Thyroid gland (tissue), 4 donors: ENCODE data around the gene N4BP2L2. TPM values are rescaled to one million over a fixed set of nuclear protein-coding genes. Genes with fewer than 3 reads are reported as not detected.

ENCODE experiments used
- DNase-seq, 2 donors: peaks; one replicate each; pipeline ENCODE4 v3.0.0-alpha.2; 2019
- H3K27ac ChIP-seq, 3 donors: fragments of 200-600 bp; sonication (generic); 1 replicate in 2 of 3; 2 replicates in 1 of 3; pipeline ENCODE4 v1.5.1; 2016 to 2019; ENCODE audit warnings: mild to moderate bottlenecking in 1 of 3, moderate library complexity in 1 of 3
- H3K27me3 ChIP-seq: fragments of 200-600 bp; sonication (generic); one replicate; pipeline ENCODE4 v1.5.1; 2019
- H3K36me3 ChIP-seq, 2 donors: fragments of 200-600 bp; sonication (generic); one replicate each; pipeline ENCODE4 v1.5.1; 2016 to 2019
- H3K4me1 ChIP-seq, 2 donors: fragments of 200-600 bp; sonication (generic); one replicate each; pipeline ENCODE4 v1.5.1; 2017 to 2019
- H3K4me3 ChIP-seq, 3 donors: fragments of 200-600 bp; sonication (generic); replicated peaks in 1 of 3; 1 replicate in 2 of 3; 2 replicates in 1 of 3; pipeline ENCODE4 v1.5.1; 2016; ENCODE audit warnings: mild to moderate bottlenecking in 1 of 3
- H3K9me3 ChIP-seq: fragments of 200-600 bp; sonication (generic); one replicate; pipeline ENCODE4 v1.5.1; 2017
- POLR2A ChIP-seq, 2 donors: fragments of 450-650 bp; IDR thresholded peaks; one replicate each; pipeline ENCODE4 v1.6.1; 2017; ENCODE audit warnings: antibody characterized with exemption in 2 of 2, mild to moderate bottlenecking in 2 of 2, moderate library complexity in 1 of 2
- WGBS, 2 donors: methylation state at CpG; one replicate each; pipeline ENCODE4 v1.1.5; 2017; 5-methylcytosine and 5-hydroxymethylcytosine counted together
- intact Hi-C: fragments of 100-400 bp; cut with DNase I; formaldehyde crosslinking; loops from one replicate; pipeline ENCODE4 v1.15.1; 2023
- small RNA-seq: library from RNA; depleted of rRNA; stranded (forward); fragments of <200 nt; gene quantifications from one replicate; pipeline ENCODE3, GENCODE V24; 2016
- total RNA-seq, 4 donors: library from RNA; depleted of rRNA; stranded (reverse); fragments of >200 nt; gene quantifications; one replicate each; pipeline ENCODE4 v1.2.3, GENCODE V29; 2016
- TF ChIP-seq, protein P1 (sequence below), 6 experiments: fragments of 200-600 bp in 3 of 6; fragments of 450-650 bp in 3 of 6; sonication (generic) in 3 of 6; IDR thresholded peaks; one replicate each; pipeline ENCODE4 v1.5.1; 2016 to 2019; ENCODE audit warnings: antibody characterized with exemption in 6 of 6, mild to moderate bottlenecking in 2 of 6, inconsistent platforms in 1 of 6, moderate library complexity in 1 of 6

N4BP2L2 gene
- total RNA-seq, 4 donors from 2014 or later = 267 to 633 (median 382) TPM

GRCh38 chr13:32385410-32385809 lies 153.2 kb downstream of the N4BP2L2 start:
- no peak overlapping the region for H3K27ac ChIP-seq
- TF ChIP-seq POLR2A (IDR thresholded peaks at IDR 0.05) = no peak
- TF ChIP-seq, protein P1, sequence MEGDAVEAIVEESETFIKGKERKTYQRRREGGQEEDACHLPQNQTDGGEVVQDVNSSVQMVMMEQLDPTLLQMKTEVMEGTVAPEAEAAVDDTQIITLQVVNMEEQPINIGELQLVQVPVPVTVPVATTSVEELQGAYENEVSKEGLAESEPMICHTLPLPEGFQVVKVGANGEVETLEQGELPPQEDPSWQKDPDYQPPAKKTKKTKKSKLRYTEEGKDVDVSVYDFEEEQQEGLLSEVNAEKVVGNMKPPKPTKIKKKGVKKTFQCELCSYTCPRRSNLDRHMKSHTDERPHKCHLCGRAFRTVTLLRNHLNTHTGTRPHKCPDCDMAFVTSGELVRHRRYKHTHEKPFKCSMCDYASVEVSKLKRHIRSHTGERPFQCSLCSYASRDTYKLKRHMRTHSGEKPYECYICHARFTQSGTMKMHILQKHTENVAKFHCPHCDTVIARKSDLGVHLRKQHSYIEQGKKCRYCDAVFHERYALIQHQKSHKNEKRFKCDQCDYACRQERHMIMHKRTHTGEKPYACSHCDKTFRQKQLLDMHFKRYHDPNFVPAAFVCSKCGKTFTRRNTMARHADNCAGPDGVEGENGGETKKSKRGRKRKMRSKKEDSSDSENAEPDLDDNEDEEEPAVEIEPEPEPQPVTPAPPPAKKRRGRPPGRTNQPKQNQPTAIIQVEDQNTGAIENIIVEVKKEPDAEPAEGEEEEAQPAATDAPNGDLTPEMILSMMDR (IDR thresholded peaks at IDR 0.05) = no peak
- intact Hi-C loops = loop anchor here (10.0 kb wide), 1 partner anchor 189 kb away; no protein-coding TSS in a partner anchor

GRCh38 chr13:32384702-32385101 lies 153.9 kb downstream of the N4BP2L2 start:
- no peak for TF ChIP-seq POLR2A (IDR thresholded peaks at IDR 0.05)
- TF ChIP-seq, protein P1 (IDR thresholded peaks at IDR 0.05) = no peak
- H3K9me3 ChIP-seq = no peaks in the 10 kb centered on the region
- no peaks in the 10 kb centered on the region for H3K4me1 ChIP-seq
- intact Hi-C loops = loop anchor here (10.0 kb wide), 1 partner anchor 190 kb away; no protein-coding TSS in a partner anchor
- 85 to 88% methylated on average over 2 of the region's 2 CpGs for WGBS, 2 donors
- no peak for DNase-seq
- no peak overlapping the region for H3K27ac ChIP-seq
- H3K36me3 ChIP-seq = no peaks in the 10 kb centered on the region
- no peaks in the 10 kb centered on the region for H3K27me3 ChIP-seq
- H3K4me3 ChIP-seq = no peak overlapping the region

More at GRCh38 chr13:32385410-32385809, 153.2 kb downstream of the N4BP2L2 start:
- Histone ChIP-seq H3K4me3 (no peak overlapping the region), H3K36me3 (no peaks in the 10 kb centered on the region), H3K4me1 (no peaks in the 10 kb centered on the region), H3K27me3 (no peaks in the 10 kb centered on the region), H3K9me3 (no peaks in the 10 kb centered on the region)
- no peak for DNase-seq

DNA sequence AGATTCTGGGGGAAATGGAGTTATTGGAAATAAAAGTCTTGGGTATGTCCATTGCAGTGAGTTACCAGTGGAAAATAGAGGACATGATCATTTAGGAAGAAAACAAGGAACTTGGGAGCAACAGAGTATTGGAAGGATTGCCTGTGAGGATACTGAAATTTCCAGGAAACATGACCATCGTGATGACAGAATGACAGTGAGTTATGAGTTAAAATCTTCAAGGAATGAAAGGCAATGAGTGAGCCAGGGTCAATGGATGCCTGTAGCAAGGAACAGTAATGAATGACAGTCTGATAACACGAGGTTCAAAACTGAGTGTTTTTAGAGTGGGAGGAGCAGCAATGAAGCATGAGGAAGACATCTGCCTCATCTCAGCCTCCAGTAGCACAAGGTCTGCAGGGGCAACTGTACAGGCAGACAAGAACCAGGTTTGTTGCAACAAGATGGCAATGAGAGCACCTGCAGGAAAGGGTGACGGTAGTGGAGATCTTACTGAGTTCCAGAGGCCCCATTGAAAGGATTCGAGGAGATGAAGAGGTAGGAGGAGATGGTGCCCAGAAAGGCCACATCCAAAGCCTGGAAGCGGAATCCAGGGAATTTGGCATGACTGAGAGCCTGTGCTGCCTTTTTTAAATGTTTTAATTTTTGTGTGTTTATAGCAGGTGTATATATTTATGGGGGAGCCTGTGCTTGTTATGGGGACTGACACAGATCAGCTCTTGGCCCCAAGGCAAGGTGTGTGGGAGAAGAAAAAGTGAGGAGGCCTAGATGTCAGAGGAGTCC lies 154.6 kb downstream of the N4BP2L2 start:
- TF ChIP-seq, protein P1 (IDR thresholded peaks at IDR 0.05) = no peak
- TF ChIP-seq POLR2A (IDR thresholded peaks at IDR 0.05) = no peak
- WGBS, 2 donors = 78% methylated on average over 5 of the region's 5 CpGs
- intact Hi-C loops = loop anchor here (10.0 kb wide), 1 partner anchor 191 kb away; no protein-coding TSS in a partner anchor
- no peak for DNase-seq
- no peaks in the 10 kb centered on the region for H3K9me3 ChIP-seq
- no peak overlapping the region for H3K27ac ChIP-seq
- H3K27me3 ChIP-seq = no peaks in the 10 kb centered on the region
- H3K4me3 ChIP-seq = no peak overlapping the region
- no peaks in the 10 kb centered on the region for H3K4me1 ChIP-seq
- H3K36me3 ChIP-seq = no peaks in the 10 kb centered on the region

Small RNA genes lying within 50 kb of the gene (small RNA-seq; reads per million reads assigned to genes)
- not detected for gene RF00190

Other genes with a start within 250 kb of the N4BP2L2 start
- not detected for gene ZAR1L, start 223.4 kb downstream of the N4BP2L2 start, total RNA-seq
- 1 to 10 TPM in 1 of 4 donors, under 1 TPM in 3; 0.56 to 6.3 (median 0.82) TPM for gene BRCA2, start 223.3 kb downstream of the N4BP2L2 start, total RNA-seq
- 10 to 100 TPM; 15.0 to 38.7 (median 23.8) TPM for gene N4BP2L1, start 110.7 kb downstream of the N4BP2L2 start, total RNA-seq
- gene PDS5B, start 47.7 kb upstream of the N4BP2L2 start, total RNA-seq = 10 to 100 TPM; 47.9 to 55.1 (median 49.3) TPM